IPS-NIHi11 (cell line): Measurements from ENCODE around the gene MYRIP.
"Not testable (repeated sequence)": the region's sequence is repeated elsewhere in the genome, so short reads cannot be mapped to it uniquely, and the experiment has no call there.

Experiments used
- DNase-seq: peaks from one replicate; pipeline ENCODE4 v3.0.0; 2012; ENCODE audit warnings: mixed read lengths, low spot score

Gene MYRIP

DNA sequence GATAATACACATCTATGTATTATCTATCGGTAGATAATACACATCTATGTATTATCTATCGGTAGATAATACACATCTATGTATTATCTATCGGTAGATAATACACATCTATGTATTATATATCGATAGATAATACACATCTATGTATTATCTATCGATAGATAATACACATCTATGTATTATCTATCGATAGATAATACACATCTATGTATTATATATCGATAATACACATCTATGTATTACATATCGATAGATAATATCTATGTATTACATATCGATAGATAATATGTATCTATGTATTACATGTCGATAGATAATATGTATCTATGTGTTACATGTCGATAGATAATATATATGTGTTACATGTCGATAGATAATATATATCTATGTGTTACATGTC, 275.0 kb downstream of the MYRIP start:
- not testable (repeated sequence) for DNase-seq

GRCh38 chr3:40086890-40087883, 277.8 kb downstream of the MYRIP start:
- no peak for DNase-seq

DNA sequence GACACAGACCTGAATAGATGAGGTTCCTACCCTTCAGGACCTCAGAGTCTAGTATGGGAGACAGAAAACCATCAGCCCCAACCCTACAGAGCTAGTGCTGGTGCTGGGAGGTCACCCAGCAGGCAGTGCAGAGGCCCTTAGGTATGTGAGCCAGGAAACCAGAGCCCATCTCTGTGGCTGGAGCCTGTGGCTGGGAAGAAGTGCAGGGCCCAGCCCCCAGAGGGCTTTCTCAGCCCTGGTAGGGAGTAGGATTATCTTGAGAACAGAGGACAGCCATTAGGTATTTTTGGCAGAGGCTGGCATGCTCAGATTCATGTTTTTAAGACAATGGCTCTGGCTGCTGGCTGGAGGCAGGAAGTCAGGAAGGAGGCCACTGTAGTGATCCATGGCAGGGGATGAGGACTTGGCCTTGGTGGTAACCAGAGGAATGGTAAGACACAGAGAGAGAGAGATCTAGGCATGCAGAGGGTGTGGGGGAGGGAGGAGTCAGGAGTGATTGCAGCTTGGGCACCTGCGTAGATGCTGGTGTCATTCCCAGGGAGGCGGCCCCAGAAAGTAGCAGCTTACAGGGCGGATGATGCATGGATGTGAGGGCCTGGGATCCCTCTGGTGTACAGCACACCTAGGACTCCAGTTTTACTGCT, 279.2 kb downstream of the MYRIP start:
- DNase-seq: peak; percentile 34

GRCh38 chr3:40096661-40097111, 287.3 kb downstream of the MYRIP start:
- DNase-seq: no peak

DNA sequence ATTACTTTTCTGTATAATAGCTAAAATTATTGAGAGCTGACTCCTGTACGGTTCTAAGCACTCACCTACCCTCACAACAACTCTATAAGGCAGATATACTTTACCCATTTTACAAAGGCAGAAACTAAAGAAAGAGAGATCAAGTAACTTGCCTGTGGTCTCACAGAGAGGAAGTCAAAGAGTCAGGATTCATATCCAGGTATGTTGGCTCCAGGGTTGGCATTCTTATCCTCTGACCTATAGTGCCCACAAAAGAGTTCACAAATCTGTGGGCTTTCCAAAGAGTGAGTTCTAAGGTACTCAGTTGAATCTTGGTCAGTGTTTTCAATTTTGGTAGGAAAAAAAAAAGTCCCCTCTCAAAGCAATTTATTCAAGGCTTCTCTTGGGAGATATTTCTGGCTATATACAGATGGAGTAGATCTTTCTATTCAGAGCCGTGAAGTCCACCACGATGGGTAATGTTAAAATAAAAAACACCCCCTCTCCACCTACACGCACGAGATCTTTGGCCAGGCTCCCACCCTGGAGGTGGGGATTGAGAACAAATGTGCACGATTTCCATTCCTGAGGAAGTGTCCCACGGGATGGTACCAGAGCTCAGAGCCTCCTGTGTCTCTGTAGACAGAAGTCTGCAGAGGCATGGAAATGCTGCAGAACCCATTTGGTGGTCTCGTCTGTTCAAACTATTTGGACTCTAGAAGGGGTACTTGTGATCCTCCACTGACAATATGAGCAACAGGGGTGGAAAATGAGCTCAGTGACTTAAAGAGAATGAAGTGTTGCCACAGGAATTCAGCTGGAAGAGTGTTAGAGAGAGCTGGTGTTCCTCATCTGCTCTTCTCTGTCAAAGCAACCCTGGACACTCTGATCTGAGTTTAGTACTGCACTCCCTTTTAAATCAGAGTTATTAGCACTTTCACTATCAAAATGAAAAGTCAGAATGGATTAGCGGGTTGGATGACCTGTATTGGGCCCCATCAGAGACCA, 288.0 kb downstream of the MYRIP start:
- DNase-seq: no peak

DNA sequence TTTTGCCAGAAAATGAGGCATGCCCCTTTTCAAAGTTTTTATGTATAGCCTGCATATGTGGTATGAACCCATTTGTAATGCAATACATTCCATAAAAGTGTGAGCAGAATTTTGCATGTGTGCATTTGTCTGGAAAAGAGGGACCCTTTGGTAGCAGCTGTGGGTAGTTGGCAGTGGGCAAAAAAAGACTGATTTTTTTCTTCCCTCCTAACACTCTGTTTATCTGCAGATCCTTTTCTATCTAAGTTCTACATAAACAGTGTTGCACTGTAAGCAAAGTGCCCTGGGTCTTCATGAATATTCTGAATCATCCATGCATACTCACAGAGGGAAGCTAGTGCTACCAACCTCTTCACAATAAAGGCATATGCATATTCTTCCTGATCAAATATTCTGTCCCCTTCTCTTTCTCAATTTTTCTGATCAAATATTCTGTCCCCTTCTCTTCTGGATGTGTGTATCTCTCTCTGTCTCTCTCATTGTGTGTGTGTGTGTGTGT, 288.9 kb downstream of the MYRIP start:
- no peak for DNase-seq

- DNase-seq: no peak
Observed at GRCh38 chr3:40099871-40100270, 290.5 kb downstream of the MYRIP start.

DNA sequence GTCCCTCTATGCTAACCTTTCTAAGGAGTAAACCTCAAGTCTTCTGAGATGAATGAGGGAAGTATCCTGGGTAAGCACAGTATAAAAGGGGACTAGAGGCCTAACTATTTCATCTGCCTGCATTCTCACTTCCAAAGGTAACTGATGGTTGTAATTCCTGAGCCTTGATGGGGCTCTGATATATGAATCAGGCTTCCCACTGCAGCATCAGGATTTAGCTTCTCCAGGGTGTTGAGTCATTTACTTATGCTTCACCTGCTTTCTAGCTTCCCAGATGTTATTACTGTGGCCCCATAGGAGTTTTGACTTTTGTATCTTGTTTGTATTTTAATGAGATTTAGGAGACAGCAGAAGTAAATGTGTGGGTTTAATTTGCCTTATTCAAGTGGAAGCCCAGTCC, 292.8 kb downstream of the MYRIP start:
- no peak for DNase-seq

- no peak for DNase-seq
Observed at GRCh38 chr3:40103829-40104228, 294.4 kb downstream of the MYRIP start.

GRCh38 chr3:40104441-40104840, 295.0 kb downstream of the MYRIP start:
- no peak for DNase-seq

GRCh38 chr3:40108643-40109042, 299.2 kb downstream of the MYRIP start:
- no peak for DNase-seq

- peak; percentile 46 for DNase-seq
Observed at GRCh38 chr3:40109641-40110490, 300.5 kb downstream of the MYRIP start.

DNA sequence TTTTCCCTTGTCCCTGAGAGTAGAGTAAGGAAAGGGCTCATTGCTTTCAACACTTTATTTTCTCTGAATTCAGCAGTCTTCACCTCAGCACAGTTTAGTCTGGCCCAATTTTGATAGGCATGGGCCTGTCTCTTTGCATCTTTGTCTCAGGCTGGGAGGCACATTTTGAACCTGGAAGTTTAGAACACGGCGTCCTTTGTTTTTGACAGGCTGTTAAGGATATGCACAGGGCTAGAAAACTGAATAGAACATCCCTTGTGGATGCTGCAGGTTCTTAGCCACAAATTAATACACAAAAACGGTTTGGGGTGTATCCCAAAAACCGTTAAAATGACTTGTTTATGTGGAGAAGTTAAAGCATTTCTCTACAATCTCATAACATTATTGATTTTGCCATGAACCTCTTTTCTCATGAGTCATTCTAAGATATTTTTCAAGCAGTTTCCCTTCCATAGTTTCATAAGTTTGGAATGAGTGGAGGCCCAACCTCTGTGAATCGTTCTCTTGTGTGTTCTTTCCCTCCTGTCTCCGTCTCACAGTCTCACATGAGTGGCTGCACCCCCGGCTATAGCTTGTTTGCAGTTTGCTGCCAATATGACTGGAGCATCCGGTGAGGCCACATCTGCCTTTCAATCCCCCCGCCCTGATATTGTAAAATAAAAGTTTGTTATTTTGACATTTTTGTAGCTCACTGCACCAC, 307.2 kb downstream of the MYRIP start:
- DNase-seq: no peak

DNA sequence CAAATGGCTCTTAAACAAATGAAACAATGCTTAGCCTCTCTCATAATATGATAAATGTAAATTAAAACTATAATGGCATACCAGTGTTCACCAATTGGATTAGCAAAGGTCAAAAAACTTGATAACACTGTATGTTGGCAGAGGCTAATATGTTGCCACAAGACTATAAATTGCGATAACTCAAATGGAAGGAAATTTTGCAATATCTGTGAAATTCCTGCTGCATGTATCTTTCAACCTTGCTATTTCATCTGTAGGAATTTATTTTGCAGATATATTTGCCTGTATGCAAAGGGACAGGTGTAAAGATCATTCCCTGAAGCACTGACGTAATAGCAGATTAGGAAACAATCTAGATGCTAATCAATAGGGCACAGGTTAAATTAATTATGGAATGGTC, 308.7 kb downstream of the MYRIP start:
- DNase-seq: no peak

GRCh38 chr3:40120067-40120692, 310.8 kb downstream of the MYRIP start:
- DNase-seq: no peak

GRCh38 chr3:40120806-40121205, 311.4 kb downstream of the MYRIP start:
- no peak for DNase-seq

DNA sequence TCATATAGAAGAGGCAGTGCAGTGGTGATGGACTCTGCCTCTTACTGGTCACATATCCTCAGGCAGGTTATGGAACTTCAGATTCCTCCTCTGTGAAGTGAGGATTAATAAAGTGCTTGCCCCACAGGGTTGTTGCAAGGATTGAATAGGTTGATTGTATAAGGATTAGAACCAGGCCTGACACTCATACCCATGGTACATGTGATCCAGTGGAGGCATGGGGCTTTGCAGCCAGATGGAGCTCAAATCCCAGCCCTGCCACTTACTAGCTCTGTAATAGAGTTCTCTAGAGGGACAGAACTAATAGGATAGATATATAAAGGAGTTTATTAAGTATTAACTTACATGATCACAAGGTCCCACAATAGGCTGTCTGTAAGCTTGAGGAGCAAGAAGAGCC, 315.5 kb downstream of the MYRIP start:
- DNase-seq: no peak

DNA sequence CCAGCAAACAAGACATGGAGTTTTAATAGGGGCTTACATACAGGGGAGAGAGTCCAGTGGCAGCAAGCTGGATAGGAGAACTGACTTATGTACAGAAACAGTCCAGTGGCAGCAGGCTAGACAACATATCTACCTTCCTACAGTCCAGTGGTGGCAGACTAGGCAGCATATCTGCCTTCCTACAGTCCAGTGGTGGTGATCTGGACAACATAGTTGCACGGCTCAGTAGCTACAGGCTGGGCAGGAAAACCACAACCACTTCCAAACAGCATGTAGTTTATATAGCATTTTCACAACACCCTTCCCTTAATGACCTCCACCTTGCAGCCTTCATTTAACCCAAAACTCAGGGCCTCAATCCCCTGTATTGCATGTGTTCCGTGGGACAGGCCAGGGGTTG, 318.8 kb downstream of the MYRIP start:
- no peak for DNase-seq

DNA sequence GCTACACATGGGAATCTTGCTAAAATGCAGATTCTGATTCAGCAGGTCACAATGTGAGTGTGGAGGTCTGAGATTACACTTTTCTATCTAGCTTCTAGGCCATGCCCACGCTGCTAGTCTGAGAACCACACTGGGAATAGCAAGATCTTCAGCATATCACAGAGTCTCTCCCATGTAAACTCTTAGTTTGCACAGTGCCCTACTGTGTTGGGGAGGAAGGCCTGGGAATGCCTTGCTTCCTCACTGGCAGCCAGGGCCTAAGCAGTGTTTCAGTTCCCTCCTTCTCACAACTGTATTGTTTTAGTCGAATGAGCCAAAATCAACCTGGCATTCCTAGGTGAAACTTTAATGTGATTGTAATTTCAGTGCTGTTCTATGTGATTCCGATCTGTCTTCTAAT, 320.1 kb downstream of the MYRIP start:
- DNase-seq: no peak

GRCh38 chr3:40129981-40130380, 320.6 kb downstream of the MYRIP start:
- DNase-seq: no peak
